Right lobe of liver (tissue), 4 donors: ENCODE data around the gene KATNAL1.

Source experiments
- POLR2A ChIP-seq: fragments of 450-650 bp; IDR thresholded peaks from one replicate; pipeline ENCODE4 v1.6.1; 2017; ENCODE audit warnings: antibody characterized with exemption, mild to moderate bottlenecking
- TF ChIP-seq, protein P1 (sequence below), 4 donors: fragments of 200-600 bp in 3 of 4; fragments of 450-650 bp in 1 of 4; IDR thresholded peaks; one replicate each; pipeline versions ENCODE4 v1.5.1 to v1.8.0; 2016 to 2022; ENCODE audit warnings: antibody characterized with exemption in 4 of 4, mild to moderate bottlenecking in 2 of 4
- donor health status: DM: no; HTN: no; CAD: no.
- donor health status: DM: no; HTN: no; CAD: no.
- donor health status: DM: no; HTN: yes; CAD: no.

DNA sequence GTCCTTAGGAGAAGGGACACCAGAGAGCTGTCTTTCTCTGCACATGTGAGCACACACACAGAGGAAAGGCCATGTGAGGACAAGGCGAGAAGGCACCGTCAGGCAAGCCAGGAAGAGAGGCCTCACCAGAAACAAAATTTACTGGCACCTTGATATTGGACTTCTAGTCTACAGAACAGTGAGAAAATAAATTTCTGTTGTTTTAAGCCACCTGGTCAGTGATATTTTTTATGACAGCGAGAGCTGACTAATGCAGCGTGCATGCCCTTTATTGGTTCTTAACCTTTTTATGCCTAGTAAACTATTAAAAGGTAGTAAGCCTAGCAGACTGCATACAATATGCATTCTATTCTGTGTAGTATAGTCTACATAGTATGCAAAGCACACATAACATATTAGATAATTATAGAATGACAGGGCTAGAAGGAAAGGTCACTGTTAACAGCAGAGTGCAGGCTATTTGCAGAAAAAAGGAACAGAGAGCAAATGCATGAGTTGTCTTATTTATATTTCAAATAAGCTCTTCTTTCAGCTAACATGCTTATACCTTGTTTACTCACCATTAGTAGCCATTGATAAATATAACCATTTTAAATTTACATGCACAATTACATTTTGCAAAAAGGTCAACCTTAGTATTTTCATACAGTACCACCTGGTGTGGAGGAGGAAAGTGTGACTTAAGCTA lies 25.2 kb upstream of the KATNAL1 start:
- TF ChIP-seq, protein P1, sequence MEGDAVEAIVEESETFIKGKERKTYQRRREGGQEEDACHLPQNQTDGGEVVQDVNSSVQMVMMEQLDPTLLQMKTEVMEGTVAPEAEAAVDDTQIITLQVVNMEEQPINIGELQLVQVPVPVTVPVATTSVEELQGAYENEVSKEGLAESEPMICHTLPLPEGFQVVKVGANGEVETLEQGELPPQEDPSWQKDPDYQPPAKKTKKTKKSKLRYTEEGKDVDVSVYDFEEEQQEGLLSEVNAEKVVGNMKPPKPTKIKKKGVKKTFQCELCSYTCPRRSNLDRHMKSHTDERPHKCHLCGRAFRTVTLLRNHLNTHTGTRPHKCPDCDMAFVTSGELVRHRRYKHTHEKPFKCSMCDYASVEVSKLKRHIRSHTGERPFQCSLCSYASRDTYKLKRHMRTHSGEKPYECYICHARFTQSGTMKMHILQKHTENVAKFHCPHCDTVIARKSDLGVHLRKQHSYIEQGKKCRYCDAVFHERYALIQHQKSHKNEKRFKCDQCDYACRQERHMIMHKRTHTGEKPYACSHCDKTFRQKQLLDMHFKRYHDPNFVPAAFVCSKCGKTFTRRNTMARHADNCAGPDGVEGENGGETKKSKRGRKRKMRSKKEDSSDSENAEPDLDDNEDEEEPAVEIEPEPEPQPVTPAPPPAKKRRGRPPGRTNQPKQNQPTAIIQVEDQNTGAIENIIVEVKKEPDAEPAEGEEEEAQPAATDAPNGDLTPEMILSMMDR (IDR thresholded peaks at IDR 0.05): no peak
- TF ChIP-seq POLR2A: no peak
